ENCODE measurements around the gene GPR63.
"Not testable (repeated sequence)": the region's sequence is repeated elsewhere in the genome, so short reads cannot be mapped to it uniquely, and the experiment has no call there.

Gene GPR63, protein sequence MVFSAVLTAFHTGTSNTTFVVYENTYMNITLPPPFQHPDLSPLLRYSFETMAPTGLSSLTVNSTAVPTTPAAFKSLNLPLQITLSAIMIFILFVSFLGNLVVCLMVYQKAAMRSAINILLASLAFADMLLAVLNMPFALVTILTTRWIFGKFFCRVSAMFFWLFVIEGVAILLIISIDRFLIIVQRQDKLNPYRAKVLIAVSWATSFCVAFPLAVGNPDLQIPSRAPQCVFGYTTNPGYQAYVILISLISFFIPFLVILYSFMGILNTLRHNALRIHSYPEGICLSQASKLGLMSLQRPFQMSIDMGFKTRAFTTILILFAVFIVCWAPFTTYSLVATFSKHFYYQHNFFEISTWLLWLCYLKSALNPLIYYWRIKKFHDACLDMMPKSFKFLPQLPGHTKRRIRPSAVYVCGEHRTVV

DNA sequence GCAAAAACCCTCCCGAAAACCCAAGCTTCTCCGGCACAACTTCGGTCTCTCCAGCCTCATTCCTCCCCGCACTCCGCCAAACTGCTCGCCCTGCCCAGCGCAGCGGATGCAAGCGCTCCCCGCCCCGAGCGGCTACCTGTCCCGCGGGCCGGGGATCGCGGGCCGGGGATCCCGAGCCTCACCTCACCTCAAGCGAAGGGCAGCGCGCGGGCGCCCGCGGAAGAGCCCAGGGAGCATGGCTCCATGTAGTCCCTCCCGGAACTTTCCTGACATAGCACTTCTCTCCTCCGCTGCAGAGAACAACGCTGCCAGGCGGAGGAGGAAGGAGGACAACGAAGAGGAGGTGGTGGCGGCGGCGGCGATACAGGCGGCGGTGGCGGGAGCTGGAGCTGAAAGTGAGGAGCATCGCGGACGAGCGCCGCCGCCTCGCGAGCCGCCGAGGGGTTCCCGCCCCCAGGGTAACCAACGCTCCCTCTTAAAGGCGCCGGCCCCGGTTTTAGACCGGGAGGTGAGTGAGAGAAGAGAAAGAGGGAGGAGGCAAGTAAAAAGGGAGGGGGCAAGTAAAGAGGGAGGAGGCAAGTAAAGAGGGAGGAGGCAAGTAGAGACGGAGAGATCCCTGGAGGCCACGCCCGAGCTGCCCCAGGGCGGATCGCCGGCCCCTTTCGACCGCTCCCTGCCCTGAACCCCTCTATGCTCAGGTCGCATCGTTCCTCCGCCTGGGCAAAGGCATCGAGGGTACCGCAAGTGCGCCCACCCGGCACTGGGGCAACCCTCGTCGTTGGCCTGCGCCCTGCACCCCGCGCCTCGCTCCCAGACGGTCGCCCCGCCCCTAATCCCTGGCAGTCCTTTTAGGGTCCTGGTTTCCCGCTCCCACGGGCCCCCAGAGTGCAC, at the start of gene GPR63:
Gene GPR63 (minus strand): TSS at position 397 of the 891 bp plus-strand sequence. CDS start 37,746 bp downstream, outside the sequence.
- in situ Hi-C loops (cut with MboI; ENCODE audit: low sequenced_read_pairs), result no loop called here

GRCh38 chr6:96886519-96886918, 49.2 kb upstream of the GPR63 start:
- in situ Hi-C loops (cut with MboI; ENCODE audit: low sequenced_read_pairs), result no loop called here

DNA sequence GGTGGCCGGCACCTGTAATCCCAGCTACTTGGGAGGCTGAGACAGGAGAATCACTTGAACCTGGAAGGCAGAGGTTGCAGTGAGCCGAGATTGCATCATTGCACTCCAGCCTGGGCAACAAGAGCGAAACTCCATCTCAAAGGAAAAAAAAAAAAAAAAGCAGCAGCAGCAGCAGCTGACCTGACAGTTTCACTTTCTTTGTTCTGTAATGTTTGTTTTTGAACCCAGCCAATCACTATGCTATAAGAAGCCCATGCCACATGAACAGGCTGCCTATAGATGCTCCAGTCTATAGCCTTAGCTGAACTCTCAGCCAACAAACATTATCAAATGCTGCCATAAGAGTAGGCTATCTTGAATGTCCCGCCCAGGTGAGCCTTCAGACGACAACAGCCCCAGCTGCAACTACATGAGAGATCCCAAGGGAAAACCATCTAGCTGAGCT, 47.9 kb upstream of the GPR63 start:
- in situ Hi-C loops (cut with MboI; ENCODE audit: low sequenced_read_pairs), result not testable (repeated sequence)

DNA sequence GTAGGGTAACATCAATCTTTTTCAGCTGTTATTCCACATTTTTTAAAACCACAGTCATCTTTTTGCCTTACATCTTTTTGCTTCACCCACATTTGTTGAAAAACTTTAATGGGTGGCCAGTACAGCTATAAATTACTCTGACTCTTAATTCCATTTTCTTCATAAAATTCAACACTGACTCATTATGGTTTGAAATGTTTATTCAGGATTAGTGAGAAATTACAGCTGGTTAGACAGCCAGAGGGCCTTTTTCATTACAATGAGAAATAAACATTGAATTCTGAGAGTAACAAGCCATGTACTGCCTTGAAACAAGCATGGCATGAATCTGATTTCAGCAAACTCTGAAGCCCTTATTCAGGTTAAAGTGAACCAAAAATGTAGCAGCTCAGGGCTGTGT, 40.9 kb upstream of the GPR63 start:
- in situ Hi-C loops (cut with MboI; ENCODE audit: low sequenced_read_pairs), result no loop called here

DNA sequence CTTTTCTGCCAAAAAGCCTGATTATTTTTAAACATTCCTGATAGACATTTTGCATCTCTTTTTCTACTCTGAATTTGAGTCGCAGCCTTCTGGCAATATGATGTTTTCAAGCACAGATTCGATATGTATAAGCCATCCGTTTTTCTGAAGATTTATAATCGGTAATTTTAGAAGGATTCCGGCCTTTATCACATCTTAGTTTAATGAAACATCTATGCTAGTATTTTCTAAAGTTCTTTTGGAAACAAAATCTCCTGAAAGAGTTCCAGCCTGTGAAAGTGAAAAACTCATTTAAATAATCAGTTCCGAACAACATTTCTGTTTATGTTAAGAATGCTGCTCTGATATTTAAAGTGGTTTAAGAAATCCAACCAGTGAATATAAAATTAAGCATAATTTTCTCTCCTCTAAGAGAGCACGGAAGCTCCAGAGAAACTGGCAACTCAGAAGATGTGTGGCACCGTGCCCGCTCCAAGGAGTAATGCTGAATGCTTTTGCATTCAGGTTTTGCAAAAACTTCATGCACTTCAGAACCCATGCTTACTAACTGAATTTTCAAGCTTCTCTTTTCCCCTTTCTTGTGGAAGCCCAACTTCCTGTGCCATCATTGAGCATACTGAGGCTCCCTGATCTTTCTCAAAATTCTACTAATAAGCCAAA, 39.7 kb upstream of the GPR63 start:
- in situ Hi-C loops (cut with MboI; ENCODE audit: low sequenced_read_pairs), result no loop called here

GRCh38 chr6:96872976-96873375, 35.7 kb upstream of the GPR63 start:
- in situ Hi-C loops (cut with MboI; ENCODE audit: low sequenced_read_pairs), result no loop called here

DNA sequence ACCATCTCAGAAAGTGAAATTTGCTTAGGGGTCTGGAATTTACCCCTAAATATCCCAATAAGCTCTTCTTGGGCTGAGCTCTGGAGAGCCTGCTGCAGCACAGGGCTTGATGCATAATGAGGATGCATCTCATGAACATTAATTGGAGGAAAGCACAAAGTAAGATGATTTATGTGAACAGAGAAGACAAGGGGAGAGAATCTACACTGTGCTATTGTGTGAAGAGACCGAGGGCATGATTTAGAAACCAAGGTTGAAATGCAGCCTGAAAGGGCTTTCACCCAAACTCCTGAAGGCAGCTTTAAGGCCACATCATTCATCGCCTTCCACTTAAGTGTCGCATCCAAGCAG, 27.8 kb upstream of the GPR63 start:
- in situ Hi-C loops (cut with MboI; ENCODE audit: low sequenced_read_pairs), result no loop called here

GRCh38 chr6:96864216-96865054, 27.2 kb upstream of the GPR63 start:
- in situ Hi-C loops (cut with MboI; ENCODE audit: low sequenced_read_pairs), result no loop called here

GRCh38 chr6:96862560-96862959, 25.3 kb upstream of the GPR63 start:
- in situ Hi-C loops (cut with MboI; ENCODE audit: low sequenced_read_pairs), result no loop called here

DNA sequence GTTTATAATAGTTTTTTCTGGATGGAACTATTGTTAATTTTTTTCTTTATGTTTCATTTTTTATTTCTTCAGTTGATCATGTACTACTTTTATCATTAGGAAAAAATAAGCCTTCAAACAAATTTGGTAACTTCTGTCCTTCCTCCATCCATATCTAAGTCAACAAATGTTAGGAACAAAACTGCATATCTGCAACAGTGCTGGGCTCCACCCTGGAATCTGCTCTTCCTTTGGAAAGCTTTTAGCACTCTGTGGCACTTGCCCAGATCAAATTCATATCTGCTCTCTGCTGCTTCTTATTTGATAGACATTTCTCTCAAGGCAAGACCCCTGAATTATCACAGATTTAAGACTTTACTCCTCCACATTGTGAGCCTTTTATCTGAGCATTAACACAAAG, 24.3 kb upstream of the GPR63 start:
- in situ Hi-C loops (cut with MboI; ENCODE audit: low sequenced_read_pairs), result no loop called here

GRCh38 chr6:96856856-96857255, 19.6 kb upstream of the GPR63 start:
- in situ Hi-C loops (cut with MboI; ENCODE audit: low sequenced_read_pairs), result no loop called here

DNA sequence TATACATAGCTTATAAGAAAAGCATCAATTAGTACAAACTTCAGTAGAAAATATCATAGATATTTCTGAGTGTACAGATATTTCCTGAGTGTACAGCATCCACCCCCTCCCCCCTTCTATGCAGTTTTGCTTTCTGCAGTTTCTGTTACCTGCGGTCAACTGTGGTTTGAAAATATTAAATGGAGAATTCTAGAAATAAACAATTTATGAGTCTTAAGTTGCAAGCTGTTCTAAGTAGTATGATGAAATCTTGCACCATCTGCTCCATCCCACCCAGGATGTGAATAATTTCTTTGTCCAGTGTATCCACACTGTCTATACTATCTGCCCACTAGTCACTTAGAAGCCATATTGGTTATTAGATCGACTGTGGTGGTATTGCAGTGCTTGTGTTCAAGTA, 15.8 kb upstream of the GPR63 start:
- in situ Hi-C loops (cut with MboI; ENCODE audit: low sequenced_read_pairs), result no loop called here

DNA sequence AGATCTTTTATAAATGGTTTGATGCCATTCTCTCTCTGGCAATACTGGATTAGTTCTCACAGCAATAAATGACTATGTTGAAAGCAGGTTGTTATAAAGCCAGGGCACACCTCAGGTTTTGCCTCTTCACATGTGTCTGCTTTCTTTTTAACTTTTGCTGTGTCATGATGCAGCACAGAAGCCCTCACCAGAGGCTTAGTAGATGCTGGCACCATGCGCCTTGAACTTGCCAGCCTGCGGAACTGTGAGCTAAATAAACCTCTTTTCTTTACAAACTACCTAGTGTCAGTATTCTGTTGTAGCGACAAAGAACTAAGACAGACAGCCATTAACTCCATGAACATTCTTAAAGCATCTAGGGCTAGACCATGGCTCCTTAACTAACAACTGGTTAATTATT, 15.3 kb upstream of the GPR63 start:
- in situ Hi-C loops (cut with MboI; ENCODE audit: low sequenced_read_pairs), result no loop called here

- in situ Hi-C loops (cut with MboI; ENCODE audit: low sequenced_read_pairs), result no loop called here
Observed at GRCh38 chr6:96851858-96852257, 14.6 kb upstream of the GPR63 start.

GRCh38 chr6:96849615-96850014, 12.3 kb upstream of the GPR63 start:
- in situ Hi-C loops (cut with MboI; ENCODE audit: low sequenced_read_pairs), result no loop called here

- in situ Hi-C loops (cut with MboI; ENCODE audit: low sequenced_read_pairs), result no loop called here
Observed at GRCh38 chr6:96844530-96844929, 7.3 kb upstream of the GPR63 start.

- in situ Hi-C loops (cut with MboI; ENCODE audit: low sequenced_read_pairs), result no loop called here
Observed at GRCh38 chr6:96841345-96841744, 4.1 kb upstream of the GPR63 start.

GRCh38 chr6:96836631-96837080, 621 bp downstream of the GPR63 start:
- in situ Hi-C loops (cut with MboI; ENCODE audit: low sequenced_read_pairs), result no loop called here

- in situ Hi-C loops (cut with MboI; ENCODE audit: low sequenced_read_pairs), result no loop called here
Observed at GRCh38 chr6:96834070-96834469, 3.2 kb downstream of the GPR63 start.

- in situ Hi-C loops (cut with MboI; ENCODE audit: low sequenced_read_pairs), result no loop called here
Observed at GRCh38 chr6:96832780-96833179, 4.5 kb downstream of the GPR63 start.
